T-helper 2 cell treated with Interferon-gamma antibody and Interleukin-4, amounts not matched to agents 5 μg/mL and 100 μg/mL, for 36 hours (primary cell): ENCODE data around the gene VEZT.

ENCODE experiments used
- DNase-seq: peaks from one replicate; pipeline ENCODE4 v3.0.0; 2021; ENCODE audit warnings: low spot score
- H3K27ac Mint-ChIP-seq: one replicate; pipeline ENCODE4 v1.8.0; 2021; ENCODE audit warnings: mild to moderate bottlenecking, mixed read lengths
- H3K27me3 Mint-ChIP-seq: one replicate; pipeline ENCODE4 v1.8.0; 2021; ENCODE audit warnings: low read depth, mixed read lengths
- H3K36me3 Mint-ChIP-seq: one replicate; pipeline ENCODE4 v1.8.0; 2021; ENCODE audit warnings: low read depth, mixed read lengths
- H3K4me1 Mint-ChIP-seq: one replicate; pipeline ENCODE4 v1.8.0; 2021; ENCODE audit warnings: low read depth, mixed read lengths
- H3K4me3 Mint-ChIP-seq: one replicate; pipeline ENCODE4 v1.8.0; 2022; ENCODE audit warnings: mild to moderate bottlenecking, moderate library complexity, mixed read lengths
- H3K9me3 Mint-ChIP-seq: one replicate; pipeline ENCODE4 v1.8.0; 2021; ENCODE audit warnings: mixed read lengths

VEZT gene

DNA sequence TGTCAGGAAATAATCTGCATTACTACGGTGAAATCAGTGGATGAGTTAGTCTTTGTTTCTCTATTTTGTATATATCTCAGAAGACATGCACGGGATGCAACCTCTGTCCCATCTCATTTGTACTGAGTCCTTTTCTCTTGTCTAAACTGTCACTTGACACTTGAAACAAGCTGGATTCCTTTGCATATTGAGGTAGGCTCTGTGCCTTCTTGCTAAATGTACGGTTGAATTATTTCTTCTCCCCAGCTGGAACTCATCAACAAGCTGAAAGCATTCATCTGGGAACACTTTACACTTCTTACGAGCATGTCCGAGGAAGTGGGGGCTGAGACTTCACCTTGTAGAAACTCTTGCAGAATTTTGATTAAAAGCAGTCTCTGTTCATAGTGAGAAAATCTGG lies 119.5 kb downstream of the VEZT start:
- no peaks in the 10 kb centered on the region for H3K36me3 Mint-ChIP-seq
- no peaks in the 10 kb centered on the region for H3K27me3 Mint-ChIP-seq

GRCh38 chr12:95339086-95339788 lies 121.6 kb downstream of the VEZT start:
- peaks cover 3% of the 10 kb centered on the region for H3K4me1 Mint-ChIP-seq
- DNase-seq: no peak
- no peaks in the 10 kb centered on the region for H3K27me3 Mint-ChIP-seq
- no peaks in the 10 kb centered on the region for H3K36me3 Mint-ChIP-seq
- no peak overlapping the region for H3K4me3 Mint-ChIP-seq
- no peak overlapping the region for H3K27ac Mint-ChIP-seq
- no peaks in the 10 kb centered on the region for H3K9me3 Mint-ChIP-seq

More for the DNA sequence above, 119.5 kb downstream of the VEZT start:
- no peak for DNase-seq
- no peak overlapping the region for H3K27ac Mint-ChIP-seq
- peaks cover 3% of the 10 kb centered on the region for H3K4me1 Mint-ChIP-seq
- H3K9me3 Mint-ChIP-seq: no peaks in the 10 kb centered on the region
- no peak overlapping the region for H3K4me3 Mint-ChIP-seq

DNA sequence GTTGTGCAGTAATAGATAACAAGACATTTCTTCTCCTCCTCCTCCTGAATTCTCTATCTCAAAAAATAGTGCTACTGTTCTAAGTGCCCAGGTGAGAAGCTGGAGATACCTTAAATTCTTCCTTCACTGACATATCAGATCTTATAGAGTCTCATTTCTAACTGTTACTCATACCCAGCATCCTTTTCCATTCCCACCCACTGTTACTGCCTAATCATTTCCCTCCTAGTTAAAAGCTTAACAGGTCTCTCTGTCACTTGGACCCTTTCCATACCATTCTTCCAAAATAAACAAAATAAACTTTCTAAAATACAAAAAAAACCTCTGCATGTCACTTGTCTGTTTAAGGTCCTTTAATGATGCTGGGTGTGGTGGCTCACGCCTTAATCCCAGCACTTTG lies 124.4 kb downstream of the VEZT start:
- Mint-ChIP-seq H3K36me3 (no peaks in the 10 kb centered on the region), H3K4me1 (no peaks in the 10 kb centered on the region), H3K9me3 (no peaks in the 10 kb centered on the region), H3K4me3 (no peak overlapping the region), H3K27me3 (no peaks in the 10 kb centered on the region), H3K27ac (no peak overlapping the region)
- no peak for DNase-seq

DNA sequence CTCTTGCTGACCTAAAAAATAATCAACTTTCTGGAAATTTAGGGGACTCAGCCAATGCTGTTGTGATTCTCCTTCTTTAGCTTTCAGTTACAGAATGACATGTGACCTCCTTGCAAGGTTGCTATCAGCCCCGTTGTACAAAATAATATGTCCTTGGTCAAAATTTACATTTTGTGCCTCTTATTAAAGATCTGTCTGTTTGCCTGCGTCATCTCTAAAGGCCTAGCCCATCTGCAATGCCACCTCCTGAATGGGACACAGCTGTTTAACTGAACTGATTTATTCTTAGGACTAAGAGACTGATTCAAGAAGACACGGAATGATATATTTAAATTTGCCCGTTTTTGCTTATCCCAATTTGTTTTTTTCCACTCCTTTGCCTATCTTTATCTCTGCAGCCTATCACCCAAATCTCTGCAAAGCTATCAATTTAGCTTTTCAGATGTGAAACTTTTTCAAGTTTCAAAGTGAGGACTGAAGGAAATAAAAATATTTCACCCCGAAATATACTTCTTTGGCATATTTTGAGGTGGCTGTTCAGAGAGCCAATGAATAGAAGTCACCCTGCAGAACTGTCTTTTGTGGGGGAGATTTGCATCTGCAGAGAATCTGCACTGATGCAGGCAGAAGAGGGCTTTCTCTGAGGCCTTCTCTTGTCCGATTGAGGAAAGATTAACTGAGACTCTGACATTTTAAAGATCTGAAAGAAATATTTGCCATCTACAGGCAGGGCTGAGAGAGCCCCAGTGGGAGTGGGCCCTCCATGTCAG lies 126.0 kb downstream of the VEZT start:
- Mint-ChIP-seq H3K9me3 (no peaks in the 10 kb centered on the region), H3K27ac (no peak overlapping the region), H3K4me1 (no peaks in the 10 kb centered on the region), H3K36me3 (no peaks in the 10 kb centered on the region), H3K27me3 (no peaks in the 10 kb centered on the region), H3K4me3 (no peak overlapping the region)
- DNase-seq: no peak

GRCh38 chr12:95349291-95349690 lies 131.7 kb downstream of the VEZT start:
- peaks cover 4% of the 10 kb centered on the region for H3K27me3 Mint-ChIP-seq
- H3K27ac Mint-ChIP-seq: no peak overlapping the region
- H3K9me3 Mint-ChIP-seq: no peaks in the 10 kb centered on the region
- no peaks in the 10 kb centered on the region for H3K4me1 Mint-ChIP-seq
- H3K36me3 Mint-ChIP-seq: no peaks in the 10 kb centered on the region
- DNase-seq: no peak
- no peak overlapping the region for H3K4me3 Mint-ChIP-seq

DNA sequence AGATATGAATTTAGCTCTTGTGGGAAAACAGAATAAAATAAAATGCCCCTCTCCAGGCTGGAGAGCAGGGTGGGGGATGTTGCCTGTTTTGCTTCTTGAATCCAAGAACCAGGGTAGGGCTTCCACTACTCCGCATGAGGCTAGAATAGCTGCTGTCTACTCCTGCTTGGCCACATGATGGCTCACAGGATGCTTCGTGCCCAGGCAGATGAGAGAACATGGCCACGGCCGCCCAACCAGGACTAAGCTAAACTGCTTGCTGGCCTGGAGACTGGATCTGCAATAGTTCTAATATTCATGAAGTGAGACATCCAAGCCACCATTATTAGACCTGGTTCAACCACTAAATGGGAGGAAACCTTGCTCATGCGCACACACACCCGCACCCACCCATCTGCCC lies 134.1 kb downstream of the VEZT start:
- H3K36me3 Mint-ChIP-seq: no peaks in the 10 kb centered on the region
- H3K27me3 Mint-ChIP-seq: peaks cover 4% of the 10 kb centered on the region

More for the DNA sequence above, 134.1 kb downstream of the VEZT start:
- no peak for DNase-seq
- no peaks in the 10 kb centered on the region for H3K9me3 Mint-ChIP-seq
- no peak overlapping the region for H3K4me3 Mint-ChIP-seq
- no peak overlapping the region for H3K27ac Mint-ChIP-seq
- no peaks in the 10 kb centered on the region for H3K4me1 Mint-ChIP-seq
